A673 (cell line): ENCODE results near the gene NEURL1. TPM values are rescaled to one million over a fixed set of nuclear protein-coding genes. Genes with fewer than 3 reads are reported as not detected.

ENCODE experiments used
- BruUV-seq: library from RNA; stranded (reverse); fragments of 400-500 nt; replicated peaks from 2 replicates; lab custom pipeline; 2021; lab: Mats Ljungman, UMichigan
- CTCF ChIA-PET: fragments of 300-600 bp; sonication (Branson Sonifier 250); formaldehyde crosslinking; loops from one replicate; lab custom pipeline; 2022; ENCODE audit warnings: antibody characterized with exemption; lab: Charles Lee
- POLR2A ChIA-PET: fragments of 300-600 bp; sonication (Branson Sonifier 250); formaldehyde crosslinking; loops from one replicate; lab custom pipeline; 2022; ENCODE audit warnings: antibody characterized with exemption; ENCODE audit not compliant: low non-redundant PET; lab: Charles Lee
- DNase-seq: peaks from one replicate; pipeline ENCODE4 v3.0.0-alpha.2; 2015; ENCODE audit warnings: low spot score
- H3K27ac ChIP-seq: fragments of 200-600 bp; sonication (generic); 2 replicates; pipeline ENCODE4 v1.5.1; 2016; ENCODE audit warnings: mixed run types, low read depth, mild to moderate bottlenecking, mixed read lengths, antibody characterized with exemption, low read length; ENCODE audit not compliant: poor library complexity, severe bottlenecking
- H3K27me3 ChIP-seq: fragments of 200-600 bp; sonication (generic); replicated peaks from 2 replicates; pipeline ENCODE4 v1.6.1; 2017; ENCODE audit warnings: mixed run types, low read depth, mild to moderate bottlenecking, mixed read lengths, antibody characterized with exemption, low read length; ENCODE audit not compliant: insufficient read depth, poor library complexity
- H3K36me3 ChIP-seq: fragments of 200-600 bp; sonication (generic); 2 replicates; pipeline ENCODE4 v1.6.1; 2016; ENCODE audit warnings: mixed run types, mild to moderate bottlenecking, mixed read lengths, antibody characterized with exemption, low read length; ENCODE audit not compliant: insufficient read depth, poor library complexity, severe bottlenecking
- H3K4me1 ChIP-seq: fragments of 200-600 bp; sonication (generic); 2 replicates; pipeline ENCODE4 v1.6.1; 2017; ENCODE audit warnings: mixed run types, mild to moderate bottlenecking, mixed read lengths, antibody characterized with exemption, low read length; ENCODE audit not compliant: insufficient read depth, poor library complexity, severe bottlenecking
- H3K4me3 ChIP-seq: fragments of 200-600 bp; sonication (generic); 2 replicates; pipeline ENCODE4 v1.5.1; 2016; ENCODE audit warnings: low read depth, mixed run types, mild to moderate bottlenecking, mixed read lengths, low read length; ENCODE audit not compliant: poor library complexity, severe bottlenecking
- H3K9me3 ChIP-seq: fragments of 200-600 bp; sonication (generic); 2 replicates; pipeline ENCODE4 v1.6.1; 2016; ENCODE audit warnings: mixed run types, low read depth, mild to moderate bottlenecking, mixed read lengths, antibody characterized with exemption, low read length; ENCODE audit not compliant: poor library complexity, severe bottlenecking
- EZH2 ChIP-seq: fragments of 200-600 bp; sonication (generic); IDR thresholded peaks from 2 replicates; pipeline ENCODE4 v1.6.1; 2017; ENCODE audit warnings: borderline replicate concordance, low read depth, mild to moderate bottlenecking, mixed read lengths, antibody characterized with exemption, low read length; ENCODE audit not compliant: poor library complexity, severe bottlenecking
- intact Hi-C: fragments of 100-400 bp; cut with micrococcal nuclease; formaldehyde crosslinking; loops from one replicate; pipeline ENCODE4 v1.10.0; 2022; ENCODE audit not compliant: unreplicated experiment
- total RNA-seq: library from RNA; stranded (reverse); gene quantifications from 2 replicates; pipeline ENCODE4 v1.2.3, GENCODE V29; 2021
- TF ChIP-seq, protein P1 (sequence below): fragments of 300-800, 200-600 bp; sonication (generic); conservative IDR thresholded peaks from 2 replicates; pipeline ENCODE4 v1.5.1; 2017; ENCODE audit warnings: low read depth, mild to moderate bottlenecking, antibody characterized with exemption, low read length, moderate library complexity, mixed read lengths

Gene NEURL1
- total RNA-seq, 1 experiment from 2014 or later, result 0.52 TPM

DNA sequence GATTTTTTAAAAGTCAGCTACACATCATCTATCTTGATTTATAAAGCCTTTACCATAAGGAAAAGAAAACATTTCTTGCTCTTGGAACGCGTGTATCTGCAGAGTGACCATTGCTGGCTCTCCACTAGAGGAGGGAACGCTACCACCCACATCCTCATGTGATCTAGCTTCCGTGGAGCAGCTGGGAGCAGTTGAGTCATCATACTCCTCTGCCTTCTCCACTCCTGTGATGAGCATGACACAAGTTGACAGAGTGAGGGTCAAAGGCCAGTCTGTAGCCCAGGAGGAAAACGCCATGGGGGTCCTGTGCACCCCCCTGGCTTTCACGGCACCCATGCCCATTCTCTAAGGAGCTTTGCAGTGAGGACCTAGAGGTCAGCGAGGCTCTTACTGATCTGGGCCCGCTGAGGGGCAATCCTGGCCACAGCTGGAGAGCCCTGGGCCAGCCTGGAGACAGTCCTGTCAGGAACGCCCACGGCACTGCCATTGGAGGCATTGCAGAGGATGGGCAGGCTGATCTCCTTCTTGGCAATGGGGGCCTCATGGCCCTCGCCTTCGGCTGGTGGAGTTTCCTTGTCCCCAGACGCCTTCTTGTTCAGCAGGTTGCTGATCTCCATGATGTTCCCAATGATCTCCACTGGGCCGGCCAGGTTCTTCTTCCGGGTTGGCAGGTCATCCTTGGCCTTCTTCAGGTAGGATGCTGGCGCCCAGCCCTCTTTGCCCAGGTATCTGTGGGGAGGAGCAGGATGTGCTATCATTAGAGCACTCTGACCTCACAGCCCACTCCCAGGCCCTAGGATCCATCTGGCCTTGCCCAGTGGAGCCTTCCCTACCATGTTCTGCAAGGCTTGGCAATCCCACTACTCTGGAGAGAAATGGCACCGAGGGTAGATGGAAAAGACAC lies 119.2 kb downstream of the NEURL1 start:
- ChIA-PET POLR2A (no interaction called here), CTCF (interaction anchor here (0.5 to 1.1 kb wide), 2 partner anchors 14 to 108 kb away, joined by 3 to 4 read pairs; no protein-coding TSS in a partner anchor)
- intact Hi-C loops, result no loop called here
- TF ChIP-seq EZH2, result no peak
- TF ChIP-seq, protein P1, sequence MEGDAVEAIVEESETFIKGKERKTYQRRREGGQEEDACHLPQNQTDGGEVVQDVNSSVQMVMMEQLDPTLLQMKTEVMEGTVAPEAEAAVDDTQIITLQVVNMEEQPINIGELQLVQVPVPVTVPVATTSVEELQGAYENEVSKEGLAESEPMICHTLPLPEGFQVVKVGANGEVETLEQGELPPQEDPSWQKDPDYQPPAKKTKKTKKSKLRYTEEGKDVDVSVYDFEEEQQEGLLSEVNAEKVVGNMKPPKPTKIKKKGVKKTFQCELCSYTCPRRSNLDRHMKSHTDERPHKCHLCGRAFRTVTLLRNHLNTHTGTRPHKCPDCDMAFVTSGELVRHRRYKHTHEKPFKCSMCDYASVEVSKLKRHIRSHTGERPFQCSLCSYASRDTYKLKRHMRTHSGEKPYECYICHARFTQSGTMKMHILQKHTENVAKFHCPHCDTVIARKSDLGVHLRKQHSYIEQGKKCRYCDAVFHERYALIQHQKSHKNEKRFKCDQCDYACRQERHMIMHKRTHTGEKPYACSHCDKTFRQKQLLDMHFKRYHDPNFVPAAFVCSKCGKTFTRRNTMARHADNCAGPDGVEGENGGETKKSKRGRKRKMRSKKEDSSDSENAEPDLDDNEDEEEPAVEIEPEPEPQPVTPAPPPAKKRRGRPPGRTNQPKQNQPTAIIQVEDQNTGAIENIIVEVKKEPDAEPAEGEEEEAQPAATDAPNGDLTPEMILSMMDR, result no peak
- Histone ChIP-seq H3K4me3 (no peak overlapping the region), H3K9me3 (no peaks in the 10 kb centered on the region), H3K27ac (no peak overlapping the region), H3K36me3 (peaks cover 25% of the 10 kb centered on the region), H3K27me3 (no peaks in the 10 kb centered on the region), H3K4me1 (no peaks in the 10 kb centered on the region)
- BruUV-seq, result no TSS peak
- no peak for DNase-seq

DNA sequence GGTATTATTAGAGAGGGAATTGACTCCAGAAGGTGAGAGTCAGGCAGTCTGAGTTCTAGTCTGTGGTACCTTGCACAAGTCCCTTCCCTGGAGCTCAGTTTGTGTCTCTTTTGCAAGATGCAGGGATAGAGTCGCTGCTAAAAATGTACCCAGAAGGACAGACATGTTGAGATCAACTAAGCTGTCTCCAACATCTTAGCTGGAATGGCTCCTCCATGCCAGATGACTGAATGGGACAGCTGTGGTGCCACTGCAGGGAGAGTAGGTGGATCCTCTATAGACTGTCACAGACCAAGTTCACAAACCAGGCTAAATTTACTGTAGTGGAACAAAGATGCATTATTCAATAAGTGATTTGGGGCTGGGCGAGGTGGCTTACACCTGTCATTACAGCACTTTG lies 120.1 kb downstream of the NEURL1 start:
- no peak overlapping the region for H3K4me3 ChIP-seq
- no peaks in the 10 kb centered on the region for H3K4me1 ChIP-seq
- DNase-seq, result no peak
- no peaks in the 10 kb centered on the region for H3K27me3 ChIP-seq
- no peak overlapping the region for H3K27ac ChIP-seq
- intact Hi-C loops, result no loop called here
- BruUV-seq, result no TSS peak
- POLR2A ChIA-PET, result no interaction called here
- H3K36me3 ChIP-seq, result peaks cover 25% of the 10 kb centered on the region
- H3K9me3 ChIP-seq, result no peaks in the 10 kb centered on the region
- TF ChIP-seq EZH2, result no peak
- TF ChIP-seq, protein P1, result no peak
- CTCF ChIA-PET, result interaction anchor here (0.5 to 1.1 kb wide), 2 partner anchors 15 to 109 kb away, joined by 3 to 4 read pairs; no protein-coding TSS in a partner anchor

DNA sequence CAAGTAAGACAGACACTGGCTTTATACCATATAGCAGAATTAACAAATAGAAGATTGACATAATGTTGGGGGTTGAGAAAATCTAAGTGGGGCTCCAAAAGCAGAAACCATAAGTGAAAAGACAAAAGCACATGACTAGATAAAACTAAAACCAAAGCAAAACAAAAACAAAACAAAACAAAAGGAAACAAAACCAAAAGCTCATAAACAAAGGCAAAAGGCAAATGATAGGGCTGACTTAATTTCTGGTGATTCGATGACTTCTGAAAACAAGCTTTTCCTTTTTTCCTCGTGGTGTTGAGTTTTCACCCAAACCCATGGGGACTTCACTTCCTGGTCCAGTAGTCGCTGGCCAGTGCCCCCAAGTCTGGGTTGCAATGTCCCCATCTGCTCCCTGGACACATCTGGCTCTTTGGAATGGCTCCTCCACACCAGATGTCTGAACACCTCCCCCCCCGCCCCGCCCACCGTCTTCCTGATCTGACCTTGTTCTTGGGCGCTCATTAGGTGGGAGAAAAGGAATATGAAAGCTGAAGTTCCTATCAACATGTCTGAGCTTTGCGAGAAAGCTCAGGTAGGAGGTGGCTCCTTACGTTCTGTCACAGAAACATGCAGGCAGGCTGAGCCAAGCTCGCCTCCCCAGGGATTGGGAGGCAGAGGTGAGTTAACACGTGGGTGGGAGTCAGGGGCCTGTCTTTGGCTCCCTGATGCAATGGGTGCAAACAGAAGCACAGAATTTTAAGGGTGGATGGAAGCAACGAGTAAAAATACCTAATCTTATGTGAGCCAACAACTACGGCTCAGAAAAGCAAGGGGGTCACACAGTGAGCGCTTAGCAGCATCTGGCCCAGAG lies 121.0 kb downstream of the NEURL1 start:
- intact Hi-C loops, result no loop called here
- peaks cover 25% of the 10 kb centered on the region for H3K36me3 ChIP-seq
- TF ChIP-seq, protein P1, result no peak
- TF ChIP-seq EZH2, result no peak
- no peak for DNase-seq
- no peaks in the 10 kb centered on the region for H3K4me1 ChIP-seq
- BruUV-seq, result no TSS peak
- no peaks in the 10 kb centered on the region for H3K27me3 ChIP-seq
- H3K27ac ChIP-seq, result peak overlapping the region; percentile 40
- CTCF ChIA-PET, result no interaction called here
- H3K4me3 ChIP-seq, result no peak overlapping the region
- POLR2A ChIA-PET, result no interaction called here
- no peaks in the 10 kb centered on the region for H3K9me3 ChIP-seq
